Stimulated activated CD8-positive, alpha-beta memory T cell treated with anti-CD3 and anti-CD28 coated beads, Interleukin-7, amount 100 ng/mL, for 1 hour (primary cell): ENCODE results near the gene RCE1.

Experiments used
- DNase-seq, 2 donors: peaks; one replicate each; pipeline ENCODE4 v3.0.0-alpha.2; 2020; ENCODE audit warnings: low read depth in 2 of 2

Gene RCE1

GRCh38 chr11:66885469-66885868 is 42.2 kb downstream of the RCE1 start:
- DNase-seq = no peak

- no peak for DNase-seq
Measured at GRCh38 chr11:66885950-66886440, 42.8 kb downstream of the RCE1 start.

- DNase-seq = no peak
Measured at GRCh38 chr11:66886671-66887221, 43.5 kb downstream of the RCE1 start.

GRCh38 chr11:66887526-66887925 is 44.3 kb downstream of the RCE1 start:
- DNase-seq = no peak

GRCh38 chr11:66888282-66888681 is 45.0 kb downstream of the RCE1 start:
- no peak for DNase-seq

- no peak for DNase-seq
Measured at GRCh38 chr11:66889960-66890359, 46.7 kb downstream of the RCE1 start.

GRCh38 chr11:66891851-66892660 is 48.8 kb downstream of the RCE1 start:
- no peak for DNase-seq

GRCh38 chr11:66892911-66893310 is 49.7 kb downstream of the RCE1 start:
- no peak for DNase-seq

- no peak for DNase-seq
Measured at GRCh38 chr11:66894141-66894540, 50.9 kb downstream of the RCE1 start.
